Pancreas (tissue), 10 donors: ENCODE results near the gene KDM6A. TPM values are rescaled to one million over a fixed set of nuclear protein-coding genes. Genes with fewer than 3 reads are reported as not detected.
"Not testable (repeated sequence)": the region's sequence is repeated elsewhere in the genome, so short reads cannot be mapped to it uniquely, and the experiment has no call there.

Source experiments
- ATAC-seq, 4 donors: fragments of 200-7000 bp; cut with Tn5 transposase; one replicate each; pipeline versions ENCODE4 v1.8.0 to v1.9.1; 2020; ENCODE audit warnings: mild to moderate bottlenecking in 4 of 4, moderate library complexity in 4 of 4
- DNase-seq, 6 donors: peaks; one replicate each; pipeline ENCODE4 v3.0.0-alpha.2; 2020
- FAIRE-seq: peaks from 2 replicates; lab custom pipeline; 2012; peaks lifted over from hg19 to GRCh38; lab: Jason Lieb, UNC
- H3K27ac ChIP-seq, 4 donors: fragments of 200-600 bp; sonication (generic); 1 replicate in 3 of 4; 2 replicates in 1 of 4; pipeline versions ENCODE4 v1.5.0 to v1.8.0; 2020
- H3K27me3 ChIP-seq, 4 donors: fragments of 200-600 bp; one replicate each; pipeline ENCODE4 v1.8.0; 2021
- H3K36me3 ChIP-seq, 3 donors: fragments of 200-600 bp; sonication (generic) in 1 of 3; one replicate each; pipeline versions ENCODE4 v1.5.0 to v1.8.0; 2020 to 2021
- H3K4me1 ChIP-seq, 3 donors: fragments of 200-600 bp; one replicate each; pipeline ENCODE4 v1.8.0; 2021
- H3K4me3 ChIP-seq, 4 donors: fragments of 200-600 bp; sonication (generic) in 2 of 4; one replicate each; pipeline versions ENCODE4 v1.5.0 to v1.8.0; 2020 to 2021
- H3K9me3 ChIP-seq, 4 donors: fragments of 200-600 bp; one replicate each; pipeline ENCODE4 v1.8.0; 2021
- CTCF ChIP-seq, 4 donors: fragments of 200-600 bp; sonication (generic) in 3 of 4; IDR thresholded peaks; one replicate each; pipeline versions ENCODE4 v1.5.0 to v1.8.0; 2021; ENCODE audit warnings: antibody characterized with exemption in 4 of 4
- WGBS, 2 donors: extraction: QIAGEN DNeasy Blood & Tissue Kit; methylation state at CpG; one replicate each; pipeline ENCODE4 v1.1.7; 2013; 5-methylcytosine and 5-hydroxymethylcytosine counted together
- intact Hi-C, 3 donors: fragments of 100-400 bp; cut with DNase I; formaldehyde crosslinking; loops; one replicate each; pipeline versions ENCODE4 v1.11.1 to v1.14.2; 2022
- polyA plus RNA-seq, 2 donors: library from polyadenylated mRNA; stranded (reverse); fragments of 200-250 nt; gene quantifications; one replicate each; pipeline ENCODE4 v1.2.3, GENCODE V29; 2013
- total RNA-seq, 6 donors: library from RNA; stranded (reverse); fragmentation: NEBNext Ultra II Directional in 4 of 6; extraction: Animal tissue kit (Norgen Biotek cat#: 25700) in 4 of 6; gene quantifications; one replicate each; pipeline versions ENCODE4 v1.2.1 to v1.2.4, GENCODE V29; 2021 to 2023
- donor health status: healthy with polysubstance abuse.
- donor health status: DM: no; HTN: no; CAD: no; lungs with moderate emphysema.
- donor health status: DM: no; HTN: no; CAD: no.
- donor health status: control.
- donor health status: control.
- donor health status: Bipolar disorder and iron deficiency.
- donor health status: DM: yes; HTN: yes; CAD: no.
- donor health status: DM: no; HTN: no; CAD: no.
- donor health status: DM: no; HTN: no; CAD: no.
- donor health status: DM: yes; HTN: yes; CAD: no.

KDM6A gene
- total and polyA plus RNA-seq, 8 donors = 5.5 to 27.5 (median 16.3) TPM

GRCh38 chrX:45133465-45133864 lies 260.5 kb downstream of the KDM6A start:
- DNase-seq (no peak), ATAC-seq (no peak), FAIRE-seq (no peak)
- WGBS, 2 donors = 70 to 73% methylated on average over 3 of the region's 3 CpGs
- H3K4me1 ChIP-seq = no peaks in the 10 kb centered on the region
- H3K4me3 ChIP-seq = no peak overlapping the region
- intact Hi-C loops = no loop called here
- no peak for TF ChIP-seq CTCF (IDR thresholded peaks at IDR 0.05)
- H3K27me3 ChIP-seq = no peaks in the 10 kb centered on the region
- H3K27ac ChIP-seq = no peak overlapping the region
- no peaks in the 10 kb centered on the region for H3K36me3 ChIP-seq
- H3K9me3 ChIP-seq = no peaks in the 10 kb centered on the region

- TF ChIP-seq CTCF (IDR thresholded peaks at IDR 0.05) = no peak
- Histone ChIP-seq H3K36me3 (no peaks in the 10 kb centered on the region), H3K27me3 (no peaks in the 10 kb centered on the region), H3K9me3 (no peaks in the 10 kb centered on the region), H3K27ac (no peak overlapping the region), H3K4me3 (no peak overlapping the region), H3K4me1 (no peaks in the 10 kb centered on the region)
- ATAC-seq (no peak), DNase-seq (no peak), FAIRE-seq (no peak)
- WGBS, 2 donors = 72 to 75% methylated on average over 7 of the region's 7 CpGs
- intact Hi-C loops = no loop called here
These were observed 261.3 kb downstream of the KDM6A start for GRCh38 chrX:45134315-45134731.

DNA sequence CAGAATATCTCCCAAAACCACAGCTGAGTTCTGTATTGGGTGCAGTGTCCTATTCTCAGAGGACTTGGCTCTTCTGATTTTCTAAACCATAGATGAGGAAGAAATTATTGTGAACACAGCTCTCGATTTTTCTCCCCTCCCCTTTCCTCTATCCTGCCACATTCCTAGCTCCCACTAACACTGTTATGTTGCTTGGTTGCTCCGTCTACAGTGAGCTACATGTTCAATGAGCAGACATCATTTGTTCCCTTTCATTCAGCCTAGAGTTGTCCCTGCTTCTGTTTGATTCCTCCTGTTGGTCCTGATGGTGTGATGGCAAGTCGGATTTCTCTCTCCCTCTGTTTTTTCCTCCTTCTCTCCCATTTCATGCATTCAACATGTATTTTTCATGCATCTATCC lies 261.8 kb downstream of the KDM6A start:
- 70 to 73% methylated on average over 3 of the region's 3 CpGs for WGBS, 2 donors
- Histone ChIP-seq H3K4me1 (no peaks in the 10 kb centered on the region), H3K4me3 (no peak overlapping the region), H3K9me3 (no peaks in the 10 kb centered on the region), H3K27me3 (no peaks in the 10 kb centered on the region), H3K36me3 (no peaks in the 10 kb centered on the region), H3K27ac (no peak overlapping the region)
- FAIRE-seq (no peak), ATAC-seq (no peak), DNase-seq (no peak)
- TF ChIP-seq CTCF (IDR thresholded peaks at IDR 0.05) = no peak
- intact Hi-C loops = no loop called here

GRCh38 chrX:45135391-45136075 lies 262.5 kb downstream of the KDM6A start:
- H3K27ac ChIP-seq, ATAC-seq, FAIRE-seq, DNase-seq, intact Hi-C loops, H3K4me1 ChIP-seq, H3K27me3 ChIP-seq, H3K9me3 ChIP-seq, H3K4me3 ChIP-seq, H3K36me3 ChIP-seq: not testable (repeated sequence)
- 71 to 80% methylated on average over 4 of the region's 4 CpGs for WGBS, 2 donors

GRCh38 chrX:45137531-45137930 lies 264.5 kb downstream of the KDM6A start:
- H3K4me1 ChIP-seq = no peaks in the 10 kb centered on the region
- DNase-seq = no peak
- ATAC-seq = no peak
- FAIRE-seq = no peak
- no peak overlapping the region for H3K27ac ChIP-seq
- H3K9me3 ChIP-seq = no peaks in the 10 kb centered on the region
- no peaks in the 10 kb centered on the region for H3K27me3 ChIP-seq
- no peak for TF ChIP-seq CTCF (IDR thresholded peaks at IDR 0.05)
- no peaks in the 10 kb centered on the region for H3K36me3 ChIP-seq
- no peak overlapping the region for H3K4me3 ChIP-seq
- intact Hi-C loops = no loop called here
